ENCODE data around the gene FAM120B. TPM values are rescaled to one million over a fixed set of nuclear protein-coding genes. Genes with fewer than 3 reads are reported as not detected.

FAM120B gene
- total RNA-seq, 1 donor: 18.7 TPM

DNA sequence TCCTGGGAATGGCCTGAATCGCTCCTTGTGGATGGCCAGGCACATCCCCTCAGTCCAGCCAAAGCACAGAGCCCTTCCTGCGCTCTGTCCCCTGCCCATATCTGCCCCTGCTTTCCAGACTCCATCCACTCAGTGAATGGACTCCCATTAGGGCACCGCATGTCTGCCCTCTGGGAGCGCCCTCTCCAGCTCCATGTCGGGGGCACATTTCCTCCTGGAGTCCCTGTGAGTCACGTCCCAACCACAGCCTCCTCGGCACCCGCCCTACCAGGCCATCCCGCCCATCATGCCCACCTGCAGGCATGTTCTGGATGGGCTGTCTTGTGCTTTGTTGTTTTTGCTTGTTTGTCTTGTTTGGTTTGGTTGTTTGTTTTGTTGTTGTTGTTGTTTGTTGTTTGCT, 149.8 kb downstream of the FAM120B start:
- no peaks in the 10 kb centered on the region for H3K9me3 ChIP-seq (ENCODE audit: low read depth, low read length)
- H3K4me3 ChIP-seq (ENCODE audit: low read length): no peak overlapping the region
- no peaks in the 10 kb centered on the region for H3K27me3 ChIP-seq (ENCODE audit: insufficient read depth, low read length)
- peaks cover 13% of the 10 kb centered on the region for H3K4me1 ChIP-seq (ENCODE audit: insufficient read depth, low read length)

Other genes starting within 250 kb of the FAM120B start
- 1.8 TPM for gene DLL1, start 15.7 kb upstream of the FAM120B start, total RNA-seq
- gene PSMB1, start 246.5 kb downstream of the FAM120B start, total RNA-seq: 208 TPM
- gene TBP, start 247.6 kb downstream of the FAM120B start, total RNA-seq: 5.8 TPM